H9 (cell line): ENCODE data around the gene SPAG17. TPM values are rescaled to one million over a fixed set of nuclear protein-coding genes. Genes with fewer than 3 reads are reported as not detected.

Experiments
- DNase-seq: peaks from one replicate; pipeline ENCODE4 v3.0.0-alpha.2; 2017
- H2AFZ ChIP-seq: one replicate; pipeline ENCODE4 v1.6.1; 2013; ENCODE audit warnings: mild to moderate bottlenecking, low read length, control low read depth, moderate library complexity
- H2AK5ac ChIP-seq: 2 replicates; pipeline ENCODE4 v1.6.1; 2013; ENCODE audit warnings: low read length, control low read depth, mixed read lengths; ENCODE audit not compliant: insufficient read length
- H2BK120ac ChIP-seq: one replicate; pipeline ENCODE4 v1.6.1; 2013; ENCODE audit warnings: low read depth, mild to moderate bottlenecking, low read length, control low read depth, inconsistent platforms; ENCODE audit not compliant: poor library complexity, severe bottlenecking
- H2BK12ac ChIP-seq: 2 replicates; pipeline ENCODE4 v1.6.1; 2013; ENCODE audit warnings: low read length, control low read depth, mixed read lengths, low read depth; ENCODE audit not compliant: insufficient read length
- H2BK15ac ChIP-seq: 2 replicates; pipeline ENCODE4 v1.6.1; 2013; ENCODE audit warnings: low read depth, low read length, control low read depth
- H2BK20ac ChIP-seq: one replicate; pipeline ENCODE4 v1.6.1; 2013; ENCODE audit warnings: low read depth, mild to moderate bottlenecking, low read length, control low read depth, inconsistent platforms; ENCODE audit not compliant: poor library complexity, severe bottlenecking
- H2BK5ac ChIP-seq: 2 replicates; pipeline ENCODE4 v1.6.1; 2013; ENCODE audit warnings: low read length, control low read depth, mixed read lengths; ENCODE audit not compliant: insufficient read length
- H3K14ac ChIP-seq: 2 replicates; pipeline ENCODE4 v1.6.1; 2013; ENCODE audit warnings: low read length, control low read depth; ENCODE audit not compliant: insufficient read depth
- H3K18ac ChIP-seq: 2 replicates; pipeline ENCODE4 v1.6.1; 2013; ENCODE audit warnings: low read depth, mild to moderate bottlenecking, mixed read lengths, low read length, control low read depth; ENCODE audit not compliant: insufficient read length
- H3K23ac ChIP-seq: 2 replicates; pipeline ENCODE4 v1.6.1; 2013; ENCODE audit warnings: low read length, control low read depth, mixed read lengths, low read depth; ENCODE audit not compliant: insufficient read length
- H3K23me2 ChIP-seq: 2 replicates; pipeline ENCODE4 v1.6.1; 2013; ENCODE audit warnings: low read depth, mild to moderate bottlenecking, mixed read lengths, low read length, control low read depth; ENCODE audit not compliant: insufficient read length, poor library complexity, severe bottlenecking
- H3K27ac ChIP-seq: 2 replicates; pipeline ENCODE4 v1.5.1; 2013; ENCODE audit warnings: low read length, control low read depth, mixed read lengths, low read depth; ENCODE audit not compliant: insufficient read length
- H3K27me3 ChIP-seq: 2 replicates; pipeline ENCODE4 v1.6.1; 2013; ENCODE audit warnings: low read length, control low read depth, inconsistent platforms; ENCODE audit not compliant: insufficient read depth
- H3K4ac ChIP-seq: 2 replicates; pipeline ENCODE4 v1.6.1; 2013; ENCODE audit warnings: low read depth, mild to moderate bottlenecking, control low read depth, inconsistent platforms, low read length, moderate library complexity
- H3K4me1 ChIP-seq: 2 replicates; pipeline ENCODE4 v1.6.1; 2013; ENCODE audit warnings: low read length, control low read depth, inconsistent platforms; ENCODE audit not compliant: insufficient read depth
- H3K4me2 ChIP-seq: 2 replicates; pipeline ENCODE4 v1.6.1; 2013; ENCODE audit warnings: low read length, control low read depth, mixed read lengths; ENCODE audit not compliant: insufficient read length, insufficient read depth
- H3K56ac ChIP-seq: 2 replicates; pipeline ENCODE4 v1.6.1; 2013; ENCODE audit warnings: low read depth, mild to moderate bottlenecking, mixed read lengths, low read length, control low read depth; ENCODE audit not compliant: insufficient read length
- H3K79me1 ChIP-seq: 2 replicates; pipeline ENCODE4 v1.6.1; 2013; ENCODE audit warnings: low read depth, mild to moderate bottlenecking, moderate library complexity, low read length, control low read depth, inconsistent platforms; ENCODE audit not compliant: insufficient read depth, poor library complexity, severe bottlenecking
- H3K79me2 ChIP-seq: 2 replicates; pipeline ENCODE4 v1.6.1; 2013; ENCODE audit warnings: low read length, control low read depth, inconsistent platforms; ENCODE audit not compliant: insufficient read depth
- H3K9ac ChIP-seq: 2 replicates; pipeline ENCODE4 v1.6.1; 2013; ENCODE audit warnings: low read length, control low read depth, mixed read lengths; ENCODE audit not compliant: insufficient read length; ENCODE audit errors: extremely low read depth
- H3K9me3 ChIP-seq: one replicate; pipeline ENCODE4 v1.6.1; 2013; ENCODE audit warnings: low read depth, low read length, inconsistent platforms; ENCODE audit not compliant: control insufficient read depth
- H3T11ph ChIP-seq: one replicate; pipeline ENCODE4 v1.6.1; 2013; ENCODE audit warnings: mild to moderate bottlenecking, low read length, control low read depth, inconsistent platforms
- H4K20me1 ChIP-seq: one replicate; pipeline ENCODE4 v1.6.1; 2013; ENCODE audit not compliant: control insufficient read depth, insufficient read length, insufficient read depth
- H4K5ac ChIP-seq: 2 replicates; pipeline ENCODE4 v1.6.1; 2013; ENCODE audit warnings: low read depth, mild to moderate bottlenecking, mixed read lengths, low read length, control low read depth; ENCODE audit not compliant: insufficient read length
- H4K8ac ChIP-seq: replicated peaks from 2 replicates; pipeline ENCODE4 v1.6.1; 2013; ENCODE audit warnings: low read length, control low read depth, mixed read lengths, low read depth; ENCODE audit not compliant: insufficient read length
- H4K91ac ChIP-seq: 2 replicates; pipeline ENCODE4 v1.6.1; 2013; ENCODE audit warnings: low read depth, mild to moderate bottlenecking, moderate library complexity, mixed read lengths, low read length, control low read depth; ENCODE audit not compliant: insufficient read length
- H3K27ac Mint-ChIP-seq, 3 experiments: 2 replicates in 2 of 3; 3 replicates in 1 of 3; pipeline ENCODE4 v1.8.0; 2020 to 2021; ENCODE audit warnings: mixed read lengths in 3 of 3, mild to moderate bottlenecking in 1 of 3, moderate library complexity in 1 of 3
- H3K27me3 Mint-ChIP-seq: 2 replicates; pipeline ENCODE4 v1.8.0; 2021; ENCODE audit warnings: low read depth, mild to moderate bottlenecking, moderate library complexity, mixed read lengths
- H3K36me3 Mint-ChIP-seq, 3 experiments: 2 replicates in 2 of 3; 3 replicates in 1 of 3; pipeline ENCODE4 v1.8.0; 2020 to 2021; ENCODE audit warnings: low read depth in 3 of 3, mixed read lengths in 3 of 3; ENCODE audit not compliant: insufficient read depth in 1 of 3
- H3K4me1 Mint-ChIP-seq, 2 experiments: 2 replicates each; pipeline ENCODE4 v1.8.0; 2020; ENCODE audit warnings: mixed read lengths in 2 of 2
- H3K4me3 Mint-ChIP-seq, 2 experiments: 2 replicates in 1 of 2; 3 replicates in 1 of 2; pipeline ENCODE4 v1.8.0; 2020 to 2021; ENCODE audit warnings: mild to moderate bottlenecking in 2 of 2, mixed read lengths in 2 of 2, moderate library complexity in 1 of 2
- H3K9me3 Mint-ChIP-seq, 2 experiments: 2 replicates in 1 of 2; 3 replicates in 1 of 2; pipeline ENCODE4 v1.8.0; 2020; ENCODE audit warnings: mild to moderate bottlenecking in 2 of 2, mixed read lengths in 2 of 2, moderate library complexity in 1 of 2
- CTCF ChIP-seq: fragments of 200-600 bp; sonication (generic); conservative IDR thresholded peaks from 3 replicates; pipeline ENCODE4 v1.8.0; 2021; ENCODE audit warnings: antibody characterized with exemption, mild to moderate bottlenecking
- WGBS: extraction: QIAGEN DNeasy Blood & Tissue Kit; methylation state at CpG from one replicate; pipeline ENCODE4 v1.1.7; 2013; ENCODE audit warnings: missing lambda C conversion rate, low lambda C conversion rate, mixed read lengths; ENCODE audit not compliant: insufficient read length; ENCODE audit errors: extremely low coverage; 5-methylcytosine and 5-hydroxymethylcytosine counted together
- total RNA-seq: library from RNA; stranded (reverse); gene quantifications from 2 replicates; pipeline ENCODE4 v1.2.1, GENCODE V29; 2021

SPAG17 gene
- total RNA-seq, 1 experiment from 2014 or later: 0.37 TPM

DNA sequence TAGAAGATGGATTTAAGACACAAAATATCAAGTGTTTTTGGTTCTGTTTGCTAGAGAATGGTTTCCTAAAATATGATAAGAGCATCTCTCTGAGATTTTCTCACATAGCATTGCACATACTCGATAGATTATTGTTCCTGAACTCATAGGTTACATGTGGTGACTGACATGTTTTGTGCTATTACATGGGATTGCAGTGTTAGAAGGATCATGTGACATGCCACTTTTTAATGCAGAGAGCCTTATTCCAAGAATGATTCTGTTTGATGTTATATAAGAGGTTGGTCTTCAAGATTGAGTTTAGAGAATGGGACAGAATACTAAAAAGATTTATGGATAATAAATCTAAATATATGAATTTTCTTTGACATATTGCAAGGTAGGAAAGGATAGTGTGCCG, 34.4 kb upstream of the SPAG17 start:
- Histone ChIP-seq H2AFZ (no peak overlapping the region), H3K27me3 (no peaks in the 10 kb centered on the region), H3K27ac (no peak overlapping the region), H3K9me3 (no peaks in the 10 kb centered on the region), H3K23me2 (no peaks in the 10 kb centered on the region), H4K5ac (no peak overlapping the region), H3K4me1 (no peaks in the 10 kb centered on the region), H3T11ph (no peak overlapping the region), H3K79me1 (no peaks in the 10 kb centered on the region), H3K9ac (no peak overlapping the region), H4K91ac (no peak overlapping the region), H3K56ac (no peak overlapping the region), H2BK12ac (no peak overlapping the region), H3K14ac (no peak overlapping the region), H2BK5ac (no peak overlapping the region), H4K20me1 (no peaks in the 10 kb centered on the region), H3K4ac (no peak overlapping the region), H3K23ac (no peak overlapping the region), H3K79me2 (no peaks in the 10 kb centered on the region), H4K8ac (no peak overlapping the region), H3K18ac (no peak overlapping the region), H3K4me2 (no peak overlapping the region), H2AK5ac (no peak overlapping the region), H2BK120ac (no peak overlapping the region), H2BK20ac (no peak overlapping the region), H2BK15ac (no peak overlapping the region)
- no peaks in the 10 kb centered on the region for H3K9me3 Mint-ChIP-seq
- DNase-seq: no peak
- H3K36me3 Mint-ChIP-seq: no peaks in the 10 kb centered on the region
- no peaks in the 10 kb centered on the region for H3K27me3 Mint-ChIP-seq
- H3K4me1 Mint-ChIP-seq: no peaks in the 10 kb centered on the region
- H3K27ac Mint-ChIP-seq: no peak overlapping the region
- no peak overlapping the region for H3K4me3 Mint-ChIP-seq
- TF ChIP-seq CTCF: no peak
- no CpG with 5 or more reads among the region's 2 CpGs for WGBS
